BE2C (cell line): ENCODE results near the gene ZNHIT3.

Experiments used
- DNase-seq: peaks from one replicate; pipeline ENCODE4 v3.0.0-alpha.2; 2020
- H3K27me3 ChIP-seq: fragments of 250-450 bp; sonication (Bioruptor Pico); 2 replicates; pipeline ENCODE4 v1.5.1; 2020; ENCODE audit warnings: mild to moderate bottlenecking
- H3K36me3 ChIP-seq: fragments of 250-450 bp; sonication (Bioruptor Pico); 2 replicates; pipeline ENCODE4 v1.5.1; 2020; ENCODE audit warnings: mild to moderate bottlenecking
- H3K4me1 ChIP-seq: fragments of 250-450 bp; sonication (Bioruptor Pico); 2 replicates; pipeline ENCODE4 v1.5.1; 2020
- H3K4me3 ChIP-seq: 2 replicates; pipeline ENCODE4 v1.5.1; 2011; ENCODE audit warnings: low read depth, low read length
- H3K9me3 ChIP-seq: fragments of 250-450 bp; sonication (Bioruptor Pico); 2 replicates; pipeline ENCODE4 v1.5.1; 2020
- TF ChIP-seq, protein P1 (sequence below): IDR thresholded peaks from 2 replicates; pipeline ENCODE4 v1.5.1; 2012; ENCODE audit warnings: mild to moderate bottlenecking, low read depth, low read length

The ZNHIT3 gene

DNA sequence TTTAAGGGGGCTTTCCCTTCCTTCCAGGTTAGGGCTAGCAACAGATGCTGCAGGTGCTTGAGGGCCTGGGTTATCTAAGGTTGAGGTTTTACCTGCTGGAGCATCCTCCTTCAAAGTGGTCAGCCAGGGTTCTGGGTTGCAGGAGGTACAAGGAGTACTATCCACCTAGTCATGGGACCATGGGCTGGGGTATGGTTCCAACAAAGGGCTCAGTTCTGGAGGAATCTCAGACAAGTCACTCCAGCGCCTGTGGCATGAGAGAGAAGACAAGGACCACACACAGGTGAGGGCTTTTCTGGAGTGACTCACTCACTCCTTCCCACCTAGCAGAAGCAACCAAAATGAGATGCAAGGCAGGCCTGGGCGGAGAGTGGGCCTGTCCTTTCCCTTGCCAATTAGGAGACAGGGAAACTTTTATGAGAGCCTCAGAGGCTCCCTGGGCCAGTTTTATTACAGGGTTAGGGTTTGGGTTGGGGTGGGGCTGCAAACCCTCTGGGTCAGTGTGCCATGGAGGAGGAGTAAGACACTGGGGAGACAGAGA, 46.0 kb downstream of the ZNHIT3 start:
- H3K27me3 ChIP-seq = no peaks in the 10 kb centered on the region
- no peak overlapping the region for H3K4me3 ChIP-seq
- no peak for DNase-seq
- no peaks in the 10 kb centered on the region for H3K9me3 ChIP-seq
- H3K4me1 ChIP-seq = peaks cover 3% of the 10 kb centered on the region; the same call in 1 of the 2 replicates
- H3K36me3 ChIP-seq = peaks cover 58% of the 10 kb centered on the region
- TF ChIP-seq, protein P1, sequence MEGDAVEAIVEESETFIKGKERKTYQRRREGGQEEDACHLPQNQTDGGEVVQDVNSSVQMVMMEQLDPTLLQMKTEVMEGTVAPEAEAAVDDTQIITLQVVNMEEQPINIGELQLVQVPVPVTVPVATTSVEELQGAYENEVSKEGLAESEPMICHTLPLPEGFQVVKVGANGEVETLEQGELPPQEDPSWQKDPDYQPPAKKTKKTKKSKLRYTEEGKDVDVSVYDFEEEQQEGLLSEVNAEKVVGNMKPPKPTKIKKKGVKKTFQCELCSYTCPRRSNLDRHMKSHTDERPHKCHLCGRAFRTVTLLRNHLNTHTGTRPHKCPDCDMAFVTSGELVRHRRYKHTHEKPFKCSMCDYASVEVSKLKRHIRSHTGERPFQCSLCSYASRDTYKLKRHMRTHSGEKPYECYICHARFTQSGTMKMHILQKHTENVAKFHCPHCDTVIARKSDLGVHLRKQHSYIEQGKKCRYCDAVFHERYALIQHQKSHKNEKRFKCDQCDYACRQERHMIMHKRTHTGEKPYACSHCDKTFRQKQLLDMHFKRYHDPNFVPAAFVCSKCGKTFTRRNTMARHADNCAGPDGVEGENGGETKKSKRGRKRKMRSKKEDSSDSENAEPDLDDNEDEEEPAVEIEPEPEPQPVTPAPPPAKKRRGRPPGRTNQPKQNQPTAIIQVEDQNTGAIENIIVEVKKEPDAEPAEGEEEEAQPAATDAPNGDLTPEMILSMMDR = no peak

DNA sequence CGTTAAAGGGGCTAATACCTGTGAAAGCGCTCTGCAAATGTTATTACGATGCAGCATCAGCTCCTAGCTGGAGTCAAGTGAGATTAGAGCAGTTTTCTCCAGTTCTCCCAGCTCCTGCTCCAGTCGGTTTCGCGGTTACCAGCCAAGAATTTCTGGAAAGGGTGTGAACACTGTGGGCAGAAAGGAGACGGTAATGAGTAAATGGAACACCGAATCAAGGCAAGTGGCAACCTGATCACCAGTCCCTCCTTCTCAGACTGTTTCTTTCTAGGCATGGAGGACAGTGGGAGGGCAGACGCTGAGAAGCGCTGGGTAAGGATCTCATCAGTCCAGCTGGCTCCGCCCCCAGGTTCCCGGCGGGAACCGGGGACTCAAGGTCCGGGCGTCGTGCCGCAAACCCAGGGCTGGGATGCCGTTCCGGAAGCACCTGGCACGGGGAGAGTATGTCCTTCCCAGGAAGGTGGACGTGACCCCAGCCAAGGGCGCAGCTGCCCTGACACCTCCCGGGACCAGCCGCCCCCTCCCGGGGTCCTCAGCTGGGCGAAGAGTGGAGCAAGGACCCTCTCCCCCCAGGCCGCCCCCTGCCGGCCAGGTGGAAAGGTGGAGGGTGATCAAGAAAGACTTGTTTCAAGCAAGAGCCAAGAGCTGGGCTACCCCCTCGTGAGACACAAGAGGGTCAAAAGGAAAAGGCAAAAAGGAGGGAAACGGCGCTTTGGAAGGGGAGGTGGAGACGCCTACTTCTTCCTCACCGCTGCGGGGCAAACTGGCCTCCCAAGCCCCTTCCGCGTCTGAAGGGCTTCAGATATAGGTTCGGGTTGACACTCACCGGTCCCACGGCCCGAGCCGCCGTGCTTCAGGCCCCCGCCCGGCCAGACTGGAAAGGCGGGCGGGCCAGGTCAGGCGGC, 47.7 kb downstream of the ZNHIT3 start:
- Histone ChIP-seq H3K4me1 (0 out of 2 replicates have a peak, but pooled peaks cover 3% of the 10 kb centered on the region), H3K4me3 (peak overlapping the region; percentile 89), H3K9me3 (no peaks in the 10 kb centered on the region), H3K36me3 (peaks cover 63% of the 10 kb centered on the region), H3K27me3 (no peaks in the 10 kb centered on the region)
- peak; percentile 75 for DNase-seq
- TF ChIP-seq, protein P1 = peak; percentile 71

DNA sequence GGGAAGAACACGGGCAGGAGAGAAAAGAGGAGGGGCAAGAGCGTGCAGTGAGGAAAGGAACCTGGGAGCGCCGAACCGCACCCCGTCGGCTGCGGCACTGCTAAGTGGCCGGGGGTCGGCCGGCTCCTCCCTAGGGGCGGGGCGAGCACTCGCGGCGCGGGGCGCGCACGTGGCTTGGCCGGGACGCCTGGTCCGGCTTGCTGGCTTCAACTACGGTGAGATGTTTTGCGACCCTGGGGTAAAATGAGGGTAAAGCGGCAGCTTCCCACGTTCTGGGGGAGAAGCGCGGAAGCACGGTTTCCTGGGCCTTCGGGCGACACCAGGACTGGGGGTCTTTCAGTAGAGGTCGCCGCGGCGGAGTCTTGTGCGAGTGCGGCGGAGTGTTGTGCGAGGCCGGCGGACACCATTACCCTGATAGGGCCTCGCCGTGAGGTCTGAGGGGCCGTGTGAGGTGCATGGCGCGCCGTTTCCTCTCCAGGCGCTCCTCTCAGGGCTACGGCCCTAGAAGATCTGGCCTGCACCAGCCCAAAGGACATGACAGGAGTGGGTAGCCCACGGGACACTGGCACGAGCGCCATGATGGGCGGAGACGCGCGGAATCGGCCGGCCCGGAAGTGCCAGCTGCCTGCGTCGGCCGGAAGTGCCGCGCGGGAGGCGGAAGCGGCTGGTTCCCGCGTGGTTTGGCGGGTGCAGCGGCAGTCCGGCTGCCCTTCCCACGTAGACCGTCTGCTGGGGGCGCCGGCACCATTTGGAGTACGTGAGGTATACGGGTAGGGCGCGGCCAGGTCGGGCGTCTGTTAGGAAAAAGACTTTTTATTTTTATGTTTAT, 48.6 kb downstream of the ZNHIT3 start, which contains the start of the genes MYO19 and PIGW:
Gene MYO19 (minus strand): TSS at position 29 of the 829 bp plus-strand sequence. CDS start 2,330 bp downstream, outside the sequence.
Gene PIGW (plus strand): TSS at position 148 of the 829 bp plus-strand sequence. CDS start 2,115 bp downstream, outside the sequence.
- Histone ChIP-seq H3K36me3 (peaks cover 61% of the 10 kb centered on the region), H3K4me3 (peak within 1 kb of the TSS; percentile 89), H3K4me1 (0 out of 2 replicates have a peak, but pooled peaks cover 3% of the 10 kb centered on the region), H3K9me3 (no peaks in the 10 kb centered on the region), H3K27me3 (no peaks in the 10 kb centered on the region)
- DNase-seq = peak; percentile 96
- TF ChIP-seq, protein P1 = no peak

DNA sequence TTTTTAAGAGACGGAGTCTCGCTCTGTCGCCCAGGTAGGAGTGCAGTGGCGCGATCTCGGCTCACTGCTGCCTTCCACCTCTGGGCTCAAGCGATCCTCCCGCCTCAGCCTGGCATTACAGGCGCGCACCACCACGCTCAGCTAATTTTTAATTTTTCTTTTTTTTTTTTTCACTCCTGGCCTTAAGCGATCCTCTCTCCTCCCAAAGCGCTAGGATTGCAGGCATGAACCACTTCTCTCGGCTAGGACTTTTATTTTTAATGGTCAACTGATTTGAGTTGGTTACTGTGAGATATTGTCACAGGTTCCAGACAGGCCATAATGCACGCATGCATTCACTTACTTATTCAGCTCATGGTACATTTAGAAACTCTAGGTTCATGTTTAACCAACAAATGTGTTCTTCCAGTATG, 49.2 kb downstream of the ZNHIT3 start:
- Histone ChIP-seq H3K36me3 (peaks cover 60% of the 10 kb centered on the region), H3K9me3 (no peaks in the 10 kb centered on the region), H3K27me3 (no peaks in the 10 kb centered on the region), H3K4me3 (peak overlapping the region; percentile 89), H3K4me1 (0 out of 2 replicates have a peak, but pooled peaks cover 3% of the 10 kb centered on the region)
- DNase-seq = no peak
- TF ChIP-seq, protein P1 = no peak

DNA sequence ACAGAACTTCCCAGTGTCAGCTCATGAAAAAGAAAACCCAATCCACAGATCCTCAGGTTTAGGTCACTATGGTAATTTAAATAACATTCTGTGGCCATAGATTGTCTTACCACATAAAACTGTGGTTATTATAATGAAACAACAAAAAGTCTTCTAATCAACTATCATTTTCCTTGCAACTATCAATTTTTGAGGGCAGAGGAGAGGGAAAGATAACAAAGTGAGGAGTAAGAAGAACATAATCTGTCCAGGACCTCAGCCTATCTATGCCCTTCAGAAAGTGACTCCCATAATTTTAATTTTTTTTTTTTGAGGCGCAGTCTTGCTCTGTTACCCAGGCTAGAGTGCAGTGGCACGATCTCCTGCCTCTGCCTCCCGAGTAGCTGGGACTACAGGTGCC, 54.2 kb downstream of the ZNHIT3 start:
- Histone ChIP-seq H3K4me3 (no peak overlapping the region), H3K9me3 (no peaks in the 10 kb centered on the region), H3K27me3 (no peaks in the 10 kb centered on the region), H3K36me3 (peaks cover 32% of the 10 kb centered on the region), H3K4me1 (0 out of 2 replicates have a peak, but pooled peaks cover 3% of the 10 kb centered on the region)
- TF ChIP-seq, protein P1 = no peak
- no peak for DNase-seq
